NB4 (cell line): ENCODE results near the gene RFFL.
"Not testable (repeated sequence)": the region's sequence is repeated elsewhere in the genome, so short reads cannot be mapped to it uniquely, and the experiment has no call there.

Experiments
- DNase-seq: peaks from one replicate; pipeline ENCODE4 v3.0.0; 2010; ENCODE audit warnings: low read depth
- H3K4me3 ChIP-seq: one replicate; pipeline ENCODE4 v1.5.1; 2011; ENCODE audit warnings: mild to moderate bottlenecking, low read depth, low read length, moderate library complexity
- MYC ChIP-seq: IDR thresholded peaks from 2 replicates; pipeline ENCODE4 v1.6.1; 2011; ENCODE audit warnings: low read depth, low read length
- POLR2A ChIP-seq: IDR thresholded peaks from 2 replicates; pipeline ENCODE4 v1.6.1; 2011; ENCODE audit warnings: mild to moderate bottlenecking; ENCODE audit not compliant: insufficient read length; ENCODE audit errors: extremely low read depth
- TF ChIP-seq, protein P1 (sequence below): IDR thresholded peaks from 2 replicates; pipeline ENCODE4 v1.6.1; 2011; ENCODE audit warnings: low read depth, low read length
- TF ChIP-seq, protein P2 (sequence below): IDR thresholded peaks from one replicate; pipeline ENCODE4 v1.5.1; 2012; ENCODE audit warnings: low read depth, low read length

The RFFL gene

DNA sequence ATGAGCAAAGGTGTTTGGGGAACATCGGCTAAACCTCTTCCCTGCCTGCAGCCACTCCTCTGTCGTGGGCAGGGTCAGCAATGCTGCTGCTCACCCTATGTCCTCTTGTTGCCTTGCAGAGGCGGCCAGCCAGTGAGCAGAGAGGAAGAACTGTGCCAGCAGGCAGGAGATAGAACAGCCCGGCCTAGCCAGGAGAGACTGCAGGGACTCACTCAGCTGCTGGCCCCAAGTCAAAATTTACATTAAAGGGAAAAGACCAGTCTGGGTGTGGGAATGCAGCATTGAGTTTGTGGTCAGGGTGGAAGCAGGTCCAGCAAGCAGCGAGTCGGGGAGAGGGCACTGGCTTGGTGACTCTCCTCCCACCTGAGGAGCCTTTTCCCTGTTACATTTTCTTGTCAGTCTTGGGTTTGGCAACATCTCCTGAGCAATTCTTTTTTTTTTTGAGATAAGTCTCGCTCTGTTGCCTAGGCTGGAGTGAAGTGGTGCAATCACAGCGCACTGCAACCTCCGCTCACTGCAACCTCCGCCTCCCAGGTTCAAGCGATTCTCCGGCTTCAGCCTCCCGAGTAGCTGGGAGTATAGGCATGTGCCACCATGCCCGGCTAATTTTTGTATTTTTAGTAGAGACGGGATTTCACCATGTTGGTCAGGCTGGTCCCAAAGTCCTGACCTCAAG lies 60.5 kb downstream of the RFFL start:
- no peak for DNase-seq
- no peak for TF ChIP-seq MYC
- no peak for TF ChIP-seq POLR2A
- TF ChIP-seq, protein P1, sequence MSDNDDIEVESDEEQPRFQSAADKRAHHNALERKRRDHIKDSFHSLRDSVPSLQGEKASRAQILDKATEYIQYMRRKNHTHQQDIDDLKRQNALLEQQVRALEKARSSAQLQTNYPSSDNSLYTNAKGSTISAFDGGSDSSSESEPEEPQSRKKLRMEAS, result no peak
- TF ChIP-seq, protein P2, sequence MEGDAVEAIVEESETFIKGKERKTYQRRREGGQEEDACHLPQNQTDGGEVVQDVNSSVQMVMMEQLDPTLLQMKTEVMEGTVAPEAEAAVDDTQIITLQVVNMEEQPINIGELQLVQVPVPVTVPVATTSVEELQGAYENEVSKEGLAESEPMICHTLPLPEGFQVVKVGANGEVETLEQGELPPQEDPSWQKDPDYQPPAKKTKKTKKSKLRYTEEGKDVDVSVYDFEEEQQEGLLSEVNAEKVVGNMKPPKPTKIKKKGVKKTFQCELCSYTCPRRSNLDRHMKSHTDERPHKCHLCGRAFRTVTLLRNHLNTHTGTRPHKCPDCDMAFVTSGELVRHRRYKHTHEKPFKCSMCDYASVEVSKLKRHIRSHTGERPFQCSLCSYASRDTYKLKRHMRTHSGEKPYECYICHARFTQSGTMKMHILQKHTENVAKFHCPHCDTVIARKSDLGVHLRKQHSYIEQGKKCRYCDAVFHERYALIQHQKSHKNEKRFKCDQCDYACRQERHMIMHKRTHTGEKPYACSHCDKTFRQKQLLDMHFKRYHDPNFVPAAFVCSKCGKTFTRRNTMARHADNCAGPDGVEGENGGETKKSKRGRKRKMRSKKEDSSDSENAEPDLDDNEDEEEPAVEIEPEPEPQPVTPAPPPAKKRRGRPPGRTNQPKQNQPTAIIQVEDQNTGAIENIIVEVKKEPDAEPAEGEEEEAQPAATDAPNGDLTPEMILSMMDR, result no peak
- H3K4me3 ChIP-seq, result no peak overlapping the region

DNA sequence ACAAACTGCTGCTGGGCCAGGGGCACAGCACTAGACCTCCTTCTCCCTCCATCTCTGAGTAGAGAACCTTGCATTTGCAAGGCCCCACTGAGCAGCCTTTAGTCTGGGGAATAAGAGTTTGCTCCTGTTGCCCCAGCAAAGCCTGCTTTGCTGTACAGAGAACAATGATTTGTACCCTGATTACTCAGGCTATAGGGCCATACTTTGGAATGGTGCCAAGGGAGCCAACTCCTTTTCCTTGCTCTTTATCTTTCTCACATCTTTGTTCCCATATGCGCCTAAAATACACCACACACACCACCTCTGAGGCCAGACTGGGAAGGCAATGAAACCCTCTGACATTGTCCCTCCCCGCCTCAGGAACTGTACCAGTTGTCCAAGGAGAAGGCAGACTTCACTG lies 62.0 kb downstream of the RFFL start:
- DNase-seq, result no peak
- H3K4me3 ChIP-seq, result no peak overlapping the region
- TF ChIP-seq, protein P2, result no peak
- TF ChIP-seq, protein P1, result no peak
- no peak for TF ChIP-seq POLR2A
- no peak for TF ChIP-seq MYC

DNA sequence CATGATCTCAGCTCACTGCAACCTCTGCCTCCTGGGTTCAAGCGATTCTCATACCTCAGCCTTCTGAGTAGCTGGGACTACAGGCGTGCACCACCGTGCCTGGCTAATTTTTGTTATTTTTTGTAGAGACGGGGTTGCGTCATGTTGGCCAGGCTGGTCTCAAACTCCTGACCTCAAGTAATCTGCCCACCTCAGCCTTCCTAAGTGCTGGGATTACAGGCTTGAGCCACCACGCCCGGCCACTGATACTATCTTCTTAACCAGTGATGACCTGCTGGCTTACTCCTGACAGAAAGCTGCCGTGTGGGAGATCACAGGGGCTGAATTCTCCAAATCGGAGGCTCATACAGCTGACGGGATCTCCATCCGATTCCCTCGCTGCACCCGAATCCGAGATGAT lies 62.5 kb downstream of the RFFL start:
- not testable (repeated sequence) for DNase-seq

DNA sequence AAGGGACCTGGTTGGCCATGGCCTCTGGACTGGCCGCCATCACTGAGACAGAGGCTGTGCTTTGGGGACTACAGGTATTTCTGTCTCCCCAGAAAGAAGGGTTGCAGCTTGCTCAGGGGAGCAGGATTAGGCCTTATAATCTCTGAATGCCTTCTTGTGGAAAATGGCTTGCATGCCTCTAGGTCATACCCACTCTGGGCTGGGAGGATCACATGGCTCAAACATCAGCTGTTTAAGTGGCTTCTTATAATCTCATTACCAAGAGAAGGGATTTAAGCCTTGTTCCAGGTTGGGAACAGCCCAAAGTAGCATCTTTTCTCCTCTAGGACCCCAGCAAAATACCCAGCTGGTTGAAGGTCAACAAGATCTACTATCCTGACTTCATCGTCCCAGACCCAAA lies 64.1 kb downstream of the RFFL start:
- no peak for DNase-seq
- no peak overlapping the region for H3K4me3 ChIP-seq
- TF ChIP-seq, protein P1, result no peak
- TF ChIP-seq POLR2A (no peak), MYC (no peak)
- TF ChIP-seq, protein P2, result no peak

More for the DNA sequence above, 62.5 kb downstream of the RFFL start:
- H3K4me3 ChIP-seq, result not testable (repeated sequence)

DNA sequence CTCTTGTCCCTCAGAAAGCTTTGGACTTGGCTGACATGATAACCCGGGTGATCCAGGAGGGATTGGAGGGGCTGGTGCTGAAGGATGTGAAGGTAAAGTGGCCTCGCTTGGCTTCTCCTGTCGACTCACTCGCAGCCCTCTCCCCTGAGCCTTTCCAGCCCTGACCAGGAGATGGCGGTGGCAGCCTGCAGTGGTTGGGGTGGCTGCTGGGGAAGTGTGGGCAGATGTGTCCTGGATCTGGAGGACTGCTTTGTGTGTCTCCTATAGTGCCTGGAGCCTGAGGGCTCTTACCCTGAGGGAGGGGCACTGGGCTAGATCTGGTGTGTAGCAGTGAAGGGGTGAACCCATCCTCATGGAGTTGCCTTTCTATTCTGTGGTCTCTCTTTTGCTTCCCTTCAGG lies 65.3 kb downstream of the RFFL start:
- H3K4me3 ChIP-seq, result no peak overlapping the region
- TF ChIP-seq POLR2A, result no peak
- peak; percentile 55; the same call in 1 of the 2 replicates for TF ChIP-seq MYC
- TF ChIP-seq, protein P1, result 0 out of 2 replicates have a peak, but pooled peaks have one; percentile 8
- TF ChIP-seq, protein P2, result peak; percentile 92
- DNase-seq, result peak; percentile 83

DNA sequence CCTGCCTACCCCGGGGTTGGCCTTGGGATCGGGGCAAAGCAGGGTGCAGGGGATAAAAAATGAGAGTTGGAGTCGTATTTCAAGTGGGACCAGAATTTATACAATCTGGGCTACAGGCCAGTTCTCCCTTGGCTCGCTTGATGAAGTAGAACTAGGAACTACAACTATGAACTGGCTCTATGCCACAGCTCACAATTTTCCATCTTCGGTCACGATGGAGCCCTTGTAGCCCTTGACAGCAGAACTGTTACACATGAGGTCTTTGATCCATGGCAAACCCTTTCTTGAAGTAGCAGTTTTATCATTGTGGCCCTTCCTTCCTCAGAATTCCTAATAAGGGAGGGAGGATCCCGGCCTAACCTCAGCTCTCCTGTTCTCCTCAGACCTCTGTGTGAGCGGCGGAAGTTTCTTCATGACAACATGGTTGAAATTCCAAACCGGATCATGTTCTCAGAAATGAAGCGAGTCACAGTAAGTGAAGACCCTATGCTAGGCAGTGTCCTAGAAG lies 66.1 kb downstream of the RFFL start:
- no peak for TF ChIP-seq POLR2A
- no peak for TF ChIP-seq MYC
- TF ChIP-seq, protein P1, result no peak
- TF ChIP-seq, protein P2, result no peak
- no peak overlapping the region for H3K4me3 ChIP-seq
- no peak for DNase-seq
